Caco-2 (cell line): ENCODE results near the gene PADI3. TPM values are rescaled to one million over a fixed set of nuclear protein-coding genes. Genes with fewer than 3 reads are reported as not detected.

Source experiments
- BruUV-seq: library from RNA; stranded (reverse); fragments of 400-500 nt; replicated peaks from 2 replicates; lab custom pipeline; 2021; lab: Mats Ljungman, UMichigan
- CTCF ChIA-PET: fragments of 300-600 bp; sonication (Branson Sonifier 250); formaldehyde crosslinking; loops from one replicate; lab custom pipeline; 2022; ENCODE audit warnings: antibody characterized with exemption; lab: Charles Lee
- POLR2A ChIA-PET: fragments of 300-600 bp; sonication (Branson Sonifier 250); formaldehyde crosslinking; loops from one replicate; lab custom pipeline; 2022; ENCODE audit warnings: antibody characterized with exemption; lab: Charles Lee
- DNase-seq, 2 experiments: peaks; one replicate each; pipeline versions ENCODE4 v3.0.0 to v3.0.0-alpha.2; 2020 to 2022
- H3K27me3 ChIP-seq: replicated peaks from 2 replicates; pipeline ENCODE4 v1.6.0; 2011; ENCODE audit warnings: low read length; ENCODE audit not compliant: control insufficient read depth, insufficient read depth
- H3K36me3 ChIP-seq: 2 replicates; pipeline ENCODE4 v1.5.1; 2011; ENCODE audit warnings: low read length; ENCODE audit not compliant: control insufficient read depth, insufficient read depth
- H3K4me1 ChIP-seq: fragments of 250-450 bp; sonication (Bioruptor Pico); 2 replicates; pipeline ENCODE4 v1.5.1; 2020; ENCODE audit warnings: mild to moderate bottlenecking
- H3K4me3 ChIP-seq: 2 replicates; pipeline ENCODE4 v1.5.1; 2011; ENCODE audit warnings: low read depth, mild to moderate bottlenecking, control low read depth, low read length
- H3K9me3 ChIP-seq: fragments of 250-450 bp; sonication (Bioruptor Pico); 2 replicates; pipeline ENCODE4 v1.5.1; 2020; ENCODE audit warnings: mild to moderate bottlenecking, moderate library complexity
- H3K27ac Mint-ChIP-seq: one replicate; pipeline ENCODE4 v1.8.0; 2022; ENCODE audit warnings: mixed read lengths; ENCODE audit not compliant: unreplicated experiment
- H3K27me3 Mint-ChIP-seq: one replicate; pipeline ENCODE4 v1.8.0; 2022; ENCODE audit warnings: mixed read lengths; ENCODE audit not compliant: insufficient read depth, unreplicated experiment
- H3K36me3 Mint-ChIP-seq: one replicate; pipeline ENCODE4 v1.8.0; 2022; ENCODE audit warnings: mild to moderate bottlenecking, mixed read lengths; ENCODE audit not compliant: insufficient read depth, unreplicated experiment
- H3K4me1 Mint-ChIP-seq: one replicate; pipeline ENCODE4 v1.8.0; 2022; ENCODE audit warnings: low read depth, mixed read lengths; ENCODE audit not compliant: unreplicated experiment
- H3K4me3 Mint-ChIP-seq: one replicate; pipeline ENCODE4 v1.8.0; 2022; ENCODE audit warnings: mild to moderate bottlenecking, moderate library complexity, mixed read lengths; ENCODE audit not compliant: unreplicated experiment
- H3K9me3 Mint-ChIP-seq: one replicate; pipeline ENCODE4 v1.8.0; 2022; ENCODE audit warnings: mixed read lengths; ENCODE audit not compliant: unreplicated experiment
- intact Hi-C: fragments of 100-400 bp; cut with micrococcal nuclease; formaldehyde crosslinking; loops from one replicate; pipeline ENCODE4 v1.10.0; 2022; ENCODE audit not compliant: unreplicated experiment
- total RNA-seq: library from RNA; stranded (reverse); gene quantifications from 2 replicates; pipeline ENCODE4 v1.2.3, GENCODE V29; 2022
- TF ChIP-seq, protein P1 (sequence below), 2 experiments: fragments of 200-600 bp in 1 of 2; IDR thresholded peaks; 1 replicate in 1 of 2; 2 replicates in 1 of 2; pipeline versions ENCODE4 v1.5.1 to v1.8.0; 2011 to 2022; ENCODE audit warnings: antibody characterized with exemption in 1 of 2, control low read depth in 1 of 2, inconsistent platforms in 1 of 2, low read depth in 1 of 2, low read length in 1 of 2, mild to moderate bottlenecking in 1 of 2, moderate library complexity in 1 of 2; ENCODE audit not compliant: insufficient read depth in 1 of 2, severe bottlenecking in 1 of 2, unreplicated experiment in 1 of 2

The PADI3 gene
- total RNA-seq, 1 experiment from 2014 or later: not detected

DNA sequence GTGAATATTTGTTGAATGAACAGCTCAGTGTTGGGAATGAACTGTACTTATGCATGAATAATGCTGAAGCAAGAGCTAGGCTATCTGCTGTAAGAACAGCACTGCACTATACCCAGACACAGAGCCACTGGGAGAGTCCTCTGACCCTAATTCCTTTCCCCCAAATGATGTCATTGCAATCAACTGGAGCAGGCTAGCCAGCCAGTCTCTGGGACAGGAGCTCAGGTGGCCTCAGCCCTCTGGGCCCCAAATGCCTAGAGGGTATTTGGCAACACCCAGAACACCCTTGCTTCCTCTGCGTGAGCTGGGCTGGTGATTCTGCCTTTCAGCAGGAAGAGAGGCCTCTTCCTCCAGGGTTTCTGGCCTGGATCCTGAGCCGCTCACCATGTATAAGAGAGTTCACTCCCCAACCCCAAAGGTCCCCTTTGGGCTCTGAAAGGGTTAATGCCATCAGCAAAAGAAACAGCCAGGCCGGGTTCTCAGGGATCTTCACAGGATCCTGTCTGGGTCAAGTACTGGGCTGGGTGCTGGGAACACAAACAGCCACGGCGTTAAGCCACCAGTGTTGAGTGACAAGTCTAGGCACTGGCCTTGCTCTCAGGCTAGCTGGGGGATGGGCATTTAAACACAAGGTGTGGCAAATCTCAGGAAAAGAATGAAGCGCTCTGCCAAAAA lies 55.4 kb downstream of the PADI3 start:
- Histone ChIP-seq H3K4me1 (no peaks in the 10 kb centered on the region), H3K27me3 (no peaks in the 10 kb centered on the region), H3K9me3 (no peaks in the 10 kb centered on the region; the same call in 1 of the 2 replicates), H3K4me3 (no peak overlapping the region), H3K36me3 (no peaks in the 10 kb centered on the region)
- Mint-ChIP-seq H3K27me3 (peaks cover 3% of the 10 kb centered on the region), H3K9me3 (peaks cover 13% of the 10 kb centered on the region), H3K4me3 (no peak overlapping the region), H3K4me1 (no peaks in the 10 kb centered on the region), H3K36me3 (no peaks in the 10 kb centered on the region), H3K27ac (no peak overlapping the region)
- DNase-seq: no peak
- intact Hi-C loops: no loop called here
- BruUV-seq: no TSS peak
- CTCF ChIA-PET: no interaction called here
- POLR2A ChIA-PET: no interaction called here
- TF ChIP-seq, protein P1, sequence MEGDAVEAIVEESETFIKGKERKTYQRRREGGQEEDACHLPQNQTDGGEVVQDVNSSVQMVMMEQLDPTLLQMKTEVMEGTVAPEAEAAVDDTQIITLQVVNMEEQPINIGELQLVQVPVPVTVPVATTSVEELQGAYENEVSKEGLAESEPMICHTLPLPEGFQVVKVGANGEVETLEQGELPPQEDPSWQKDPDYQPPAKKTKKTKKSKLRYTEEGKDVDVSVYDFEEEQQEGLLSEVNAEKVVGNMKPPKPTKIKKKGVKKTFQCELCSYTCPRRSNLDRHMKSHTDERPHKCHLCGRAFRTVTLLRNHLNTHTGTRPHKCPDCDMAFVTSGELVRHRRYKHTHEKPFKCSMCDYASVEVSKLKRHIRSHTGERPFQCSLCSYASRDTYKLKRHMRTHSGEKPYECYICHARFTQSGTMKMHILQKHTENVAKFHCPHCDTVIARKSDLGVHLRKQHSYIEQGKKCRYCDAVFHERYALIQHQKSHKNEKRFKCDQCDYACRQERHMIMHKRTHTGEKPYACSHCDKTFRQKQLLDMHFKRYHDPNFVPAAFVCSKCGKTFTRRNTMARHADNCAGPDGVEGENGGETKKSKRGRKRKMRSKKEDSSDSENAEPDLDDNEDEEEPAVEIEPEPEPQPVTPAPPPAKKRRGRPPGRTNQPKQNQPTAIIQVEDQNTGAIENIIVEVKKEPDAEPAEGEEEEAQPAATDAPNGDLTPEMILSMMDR (IDR thresholded peaks at IDR 0.05; ENCODE audit: insufficient read depth in 1 of 2, low read depth in 1 of 2, low read length in 1 of 2, severe bottlenecking in 1 of 2, unreplicated experiment in 1 of 2): no peak

DNA sequence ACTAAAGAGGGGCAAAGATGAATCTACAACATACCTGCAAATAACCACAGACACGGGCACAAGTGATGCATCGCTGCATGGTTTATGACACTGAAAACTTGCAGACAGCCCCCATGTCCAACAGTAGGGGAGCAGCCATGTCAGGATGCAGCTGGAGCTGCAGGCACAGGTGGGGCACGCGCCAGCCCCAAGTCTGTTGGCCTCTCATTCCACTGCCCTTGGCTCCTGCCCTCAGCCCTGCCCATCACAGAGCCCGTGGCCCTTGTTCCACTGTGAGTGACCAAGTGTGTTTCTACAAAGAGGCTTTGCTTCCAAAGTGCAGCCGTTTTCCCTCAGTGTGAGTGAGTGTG lies 55.9 kb downstream of the PADI3 start:
- CTCF ChIA-PET: no interaction called here
- Histone ChIP-seq H3K27me3 (no peaks in the 10 kb centered on the region), H3K9me3 (no peaks in the 10 kb centered on the region; the same call in 1 of the 2 replicates), H3K4me3 (no peak overlapping the region), H3K36me3 (no peaks in the 10 kb centered on the region), H3K4me1 (no peaks in the 10 kb centered on the region)
- H3K4me3 Mint-ChIP-seq: no peak overlapping the region
- no peak overlapping the region for H3K27ac Mint-ChIP-seq
- H3K4me1 Mint-ChIP-seq: no peaks in the 10 kb centered on the region
- DNase-seq: no peak
- H3K36me3 Mint-ChIP-seq: no peaks in the 10 kb centered on the region
- peaks cover 11% of the 10 kb centered on the region for H3K9me3 Mint-ChIP-seq
- POLR2A ChIA-PET: no interaction called here
- BruUV-seq: no TSS peak
- intact Hi-C loops: no loop called here
- TF ChIP-seq, protein P1 (IDR thresholded peaks at IDR 0.05; ENCODE audit: insufficient read depth in 1 of 2, low read depth in 1 of 2, low read length in 1 of 2, severe bottlenecking in 1 of 2, unreplicated experiment in 1 of 2): no peak
- H3K27me3 Mint-ChIP-seq: peaks cover 3% of the 10 kb centered on the region

DNA sequence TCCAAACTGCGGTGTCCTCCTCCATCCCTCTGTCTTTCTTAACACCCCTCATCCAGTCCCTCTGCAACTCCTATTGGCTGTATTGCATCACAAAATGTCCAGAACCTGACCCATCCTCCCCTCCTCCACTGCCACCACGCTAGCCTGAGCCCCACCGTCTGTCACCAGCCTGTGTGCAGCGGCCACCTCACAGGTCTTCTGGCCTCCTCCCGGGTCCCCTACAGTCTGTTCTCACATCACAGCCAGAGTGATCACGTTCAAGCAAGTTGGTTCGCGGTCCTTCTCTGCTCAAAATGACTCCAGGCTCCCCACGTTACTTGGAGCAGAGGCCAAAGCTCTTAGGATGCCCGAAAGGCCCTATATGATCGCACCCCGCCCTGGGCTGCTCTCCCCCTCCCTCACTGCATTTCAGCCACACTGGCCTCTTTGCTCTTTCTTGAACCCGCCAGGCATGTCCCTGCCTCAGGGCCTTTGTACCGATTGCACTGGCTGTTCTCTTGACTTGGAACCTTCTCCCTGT lies 56.7 kb downstream of the PADI3 start:
- Histone ChIP-seq H3K4me3 (no peak overlapping the region), H3K27me3 (no peaks in the 10 kb centered on the region), H3K4me1 (no peaks in the 10 kb centered on the region), H3K9me3 (no peaks in the 10 kb centered on the region; the same call in 1 of the 2 replicates), H3K36me3 (no peaks in the 10 kb centered on the region)
- POLR2A ChIA-PET: no interaction called here
- Mint-ChIP-seq H3K9me3 (peaks cover 11% of the 10 kb centered on the region), H3K36me3 (no peaks in the 10 kb centered on the region), H3K4me1 (no peaks in the 10 kb centered on the region), H3K27me3 (peaks cover 3% of the 10 kb centered on the region), H3K27ac (no peak overlapping the region), H3K4me3 (no peak overlapping the region)
- intact Hi-C loops: no loop called here
- TF ChIP-seq, protein P1 (IDR thresholded peaks at IDR 0.05; ENCODE audit: insufficient read depth in 1 of 2, low read depth in 1 of 2, low read length in 1 of 2, severe bottlenecking in 1 of 2, unreplicated experiment in 1 of 2): no peak
- no TSS peak for BruUV-seq
- DNase-seq: no peak
- CTCF ChIA-PET: no interaction called here
